ENCODE results near the gene NECTIN2. TPM values are rescaled to one million over a fixed set of nuclear protein-coding genes. Genes with fewer than 3 reads are reported as not detected.

NECTIN2 gene
- total RNA-seq, 1 donor from 2014 or later, result 302 TPM

GRCh38 chr19:44817725-44818465, 28.2 kb upstream of the NECTIN2 start:
- FAIRE-seq, result no peak
- TF ChIP-seq EZH2 (IDR thresholded peaks at IDR 0.05; ENCODE audit: insufficient read depth, low read length), result no peak
- TF ChIP-seq, protein P1, sequence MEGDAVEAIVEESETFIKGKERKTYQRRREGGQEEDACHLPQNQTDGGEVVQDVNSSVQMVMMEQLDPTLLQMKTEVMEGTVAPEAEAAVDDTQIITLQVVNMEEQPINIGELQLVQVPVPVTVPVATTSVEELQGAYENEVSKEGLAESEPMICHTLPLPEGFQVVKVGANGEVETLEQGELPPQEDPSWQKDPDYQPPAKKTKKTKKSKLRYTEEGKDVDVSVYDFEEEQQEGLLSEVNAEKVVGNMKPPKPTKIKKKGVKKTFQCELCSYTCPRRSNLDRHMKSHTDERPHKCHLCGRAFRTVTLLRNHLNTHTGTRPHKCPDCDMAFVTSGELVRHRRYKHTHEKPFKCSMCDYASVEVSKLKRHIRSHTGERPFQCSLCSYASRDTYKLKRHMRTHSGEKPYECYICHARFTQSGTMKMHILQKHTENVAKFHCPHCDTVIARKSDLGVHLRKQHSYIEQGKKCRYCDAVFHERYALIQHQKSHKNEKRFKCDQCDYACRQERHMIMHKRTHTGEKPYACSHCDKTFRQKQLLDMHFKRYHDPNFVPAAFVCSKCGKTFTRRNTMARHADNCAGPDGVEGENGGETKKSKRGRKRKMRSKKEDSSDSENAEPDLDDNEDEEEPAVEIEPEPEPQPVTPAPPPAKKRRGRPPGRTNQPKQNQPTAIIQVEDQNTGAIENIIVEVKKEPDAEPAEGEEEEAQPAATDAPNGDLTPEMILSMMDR (IDR thresholded peaks at IDR 0.05; ENCODE audit: insufficient read depth, low read depth, low read length), result no peak

GRCh38 chr19:44818466-44819031, 27.5 kb upstream of the NECTIN2 start:
- TF ChIP-seq EZH2 (IDR thresholded peaks at IDR 0.05; ENCODE audit: insufficient read depth, low read length), result no peak
- TF ChIP-seq, protein P1 (IDR thresholded peaks at IDR 0.05; ENCODE audit: insufficient read depth, low read depth, low read length), result no peak
- Histone ChIP-seq H3K4me2 (ENCODE audit: low read length) (no peak overlapping the region), H3K4me1 (ENCODE audit: insufficient read depth, low read length) (no peaks in the 10 kb centered on the region), H3K9ac (ENCODE audit: low read length) (no peak overlapping the region), H4K20me1 (ENCODE audit: insufficient read depth, low read length) (no peaks in the 10 kb centered on the region), H3K4me3 (ENCODE audit: insufficient read depth, low read depth, low read length) (no peak overlapping the region), H3K27ac (ENCODE audit: low read depth, low read length) (no peak overlapping the region), H3K9me3 (ENCODE audit: insufficient read depth, low read depth, low read length) (no peaks in the 10 kb centered on the region), H3K27me3 (ENCODE audit: insufficient read depth, low read length) (no peaks in the 10 kb centered on the region), H3K79me2 (ENCODE audit: insufficient read depth, low read length) (no peaks in the 10 kb centered on the region), H3K36me3 (ENCODE audit: insufficient read depth, low read length) (no peaks in the 10 kb centered on the region), H2AFZ (ENCODE audit: low read depth, low read length) (no peak overlapping the region)
- Mint-ChIP-seq H3K4me3 (ENCODE audit: unreplicated experiment) (no peak overlapping the region), H3K27ac (ENCODE audit: unreplicated experiment) (no peak overlapping the region), H3K4me1 (ENCODE audit: low read depth, unreplicated experiment) (no peaks in the 10 kb centered on the region), H3K27me3 (ENCODE audit: low read depth, unreplicated experiment) (peaks cover 28% of the 10 kb centered on the region), H3K36me3 (ENCODE audit: low read depth, unreplicated experiment) (peaks cover 7% of the 10 kb centered on the region), H3K9me3 (ENCODE audit: unreplicated experiment) (peaks cover 5% of the 10 kb centered on the region)
- FAIRE-seq (no peak), DNase-seq (ENCODE audit: low read depth) (no peak)

More at GRCh38 chr19:44817725-44818465, 28.2 kb upstream of the NECTIN2 start:
- DNase-seq (ENCODE audit: low read depth), result no peak
- H2AFZ ChIP-seq (ENCODE audit: low read depth, low read length), result no peak overlapping the region
- no peak overlapping the region for H3K4me2 ChIP-seq (ENCODE audit: low read length)
- no peaks in the 10 kb centered on the region for H4K20me1 ChIP-seq (ENCODE audit: insufficient read depth, low read length)
- no peaks in the 10 kb centered on the region for H3K9me3 ChIP-seq (ENCODE audit: insufficient read depth, low read depth, low read length)
- H3K79me2 ChIP-seq (ENCODE audit: insufficient read depth, low read length), result no peaks in the 10 kb centered on the region
- H3K27ac ChIP-seq (ENCODE audit: low read depth, low read length), result no peak overlapping the region
- H3K4me1 Mint-ChIP-seq (ENCODE audit: low read depth, unreplicated experiment), result no peaks in the 10 kb centered on the region
- H3K4me1 ChIP-seq (ENCODE audit: insufficient read depth, low read length), result no peaks in the 10 kb centered on the region
- H3K27me3 ChIP-seq (ENCODE audit: insufficient read depth, low read length), result no peaks in the 10 kb centered on the region
- peaks cover 5% of the 10 kb centered on the region for H3K9me3 Mint-ChIP-seq (ENCODE audit: unreplicated experiment)
- no peak overlapping the region for H3K27ac Mint-ChIP-seq (ENCODE audit: unreplicated experiment)
- no peak overlapping the region for H3K9ac ChIP-seq (ENCODE audit: low read length)
- H3K36me3 Mint-ChIP-seq (ENCODE audit: low read depth, unreplicated experiment), result peaks cover 7% of the 10 kb centered on the region
- no peaks in the 10 kb centered on the region for H3K36me3 ChIP-seq (ENCODE audit: insufficient read depth, low read length)
- H3K4me3 ChIP-seq (ENCODE audit: insufficient read depth, low read depth, low read length), result no peak overlapping the region
- H3K4me3 Mint-ChIP-seq (ENCODE audit: unreplicated experiment), result no peak overlapping the region
- peaks cover 26% of the 10 kb centered on the region for H3K27me3 Mint-ChIP-seq (ENCODE audit: low read depth, unreplicated experiment)

Measured in astrocyte (in vitro differentiated cells and primary cell).